GM12873 (cell line): ENCODE measurements around the gene EFNA3.

ENCODE experiments used
- CTCF ChIP-seq: IDR thresholded peaks from 2 replicates; pipeline ENCODE4 v1.5.1; 2012; ENCODE audit warnings: low read depth, mild to moderate bottlenecking, moderate library complexity, low read length, control low read depth; ENCODE audit not compliant: insufficient read depth; ENCODE audit errors: missing control alignments

EFNA3 gene

GRCh38 chr1:155077758-155078445 lies 735 bp upstream of the EFNA3 start:
- no peak for TF ChIP-seq CTCF

GRCh38 chr1:155079210-155079486 lies 511 bp downstream of the EFNA3 start:
- no peak for TF ChIP-seq CTCF

GRCh38 chr1:155079487-155080311 lies 1.1 kb downstream of the EFNA3 start:
- no peak for TF ChIP-seq CTCF

- TF ChIP-seq CTCF = no peak
These were observed 1.9 kb downstream of the EFNA3 start for GRCh38 chr1:155080312-155081228.

GRCh38 chr1:155081472-155082300 lies 3.0 kb downstream of the EFNA3 start:
- TF ChIP-seq CTCF = no peak

- TF ChIP-seq CTCF = no peak
These were observed 3.8 kb downstream of the EFNA3 start for GRCh38 chr1:155082301-155083051.
